ENCODE results near the gene MAP2K3.
"Not testable (repeated sequence)": the region's sequence is repeated elsewhere in the genome, so short reads cannot be mapped to it uniquely, and the experiment has no call there.

GRCh38 chr17:21314261-21314664 is 29.8 kb downstream of the MAP2K3 start:
- not testable (repeated sequence) for TF ChIP-seq CTCF (IDR thresholded peaks at IDR 0.05 in 2 of 3, conservative IDR thresholded peaks at IDR 0.05 in 1 of 3; ENCODE audit: control insufficient read depth in 2 of 3, extremely low read depth in 1 of 3, insufficient read depth in 1 of 3, low read depth in 3 of 3, low read length in 3 of 3); POLR2A (IDR thresholded peaks at IDR 0.05; ENCODE audit: low read depth, low read length); CREB1 (IDR thresholded peaks at IDR 0.05; ENCODE audit: low read depth); NR2C1 (IDR thresholded peaks at IDR 0.05); RBBP5 (conservative IDR thresholded peaks at IDR 0.05); ATF7 (IDR thresholded peaks at IDR 0.05; ENCODE audit: low read depth); TBL1XR1 (IDR thresholded peaks at IDR 0.05; ENCODE audit: low read depth, low read length); BHLHE40 (IDR thresholded peaks at IDR 0.05; ENCODE audit: borderline replicate concordance in 1 of 2, low read depth in 2 of 2, low read length in 1 of 2); SMC3 (IDR thresholded peaks at IDR 0.05; ENCODE audit: borderline replicate concordance, low read length); STAT3 (IDR thresholded peaks at IDR 0.05; ENCODE audit: low read depth, low read length); EZH2 (IDR thresholded peaks at IDR 0.05; ENCODE audit: borderline replicate concordance, control insufficient read depth, low read depth, low read length)
- TF ChIP-seq, protein P1, sequence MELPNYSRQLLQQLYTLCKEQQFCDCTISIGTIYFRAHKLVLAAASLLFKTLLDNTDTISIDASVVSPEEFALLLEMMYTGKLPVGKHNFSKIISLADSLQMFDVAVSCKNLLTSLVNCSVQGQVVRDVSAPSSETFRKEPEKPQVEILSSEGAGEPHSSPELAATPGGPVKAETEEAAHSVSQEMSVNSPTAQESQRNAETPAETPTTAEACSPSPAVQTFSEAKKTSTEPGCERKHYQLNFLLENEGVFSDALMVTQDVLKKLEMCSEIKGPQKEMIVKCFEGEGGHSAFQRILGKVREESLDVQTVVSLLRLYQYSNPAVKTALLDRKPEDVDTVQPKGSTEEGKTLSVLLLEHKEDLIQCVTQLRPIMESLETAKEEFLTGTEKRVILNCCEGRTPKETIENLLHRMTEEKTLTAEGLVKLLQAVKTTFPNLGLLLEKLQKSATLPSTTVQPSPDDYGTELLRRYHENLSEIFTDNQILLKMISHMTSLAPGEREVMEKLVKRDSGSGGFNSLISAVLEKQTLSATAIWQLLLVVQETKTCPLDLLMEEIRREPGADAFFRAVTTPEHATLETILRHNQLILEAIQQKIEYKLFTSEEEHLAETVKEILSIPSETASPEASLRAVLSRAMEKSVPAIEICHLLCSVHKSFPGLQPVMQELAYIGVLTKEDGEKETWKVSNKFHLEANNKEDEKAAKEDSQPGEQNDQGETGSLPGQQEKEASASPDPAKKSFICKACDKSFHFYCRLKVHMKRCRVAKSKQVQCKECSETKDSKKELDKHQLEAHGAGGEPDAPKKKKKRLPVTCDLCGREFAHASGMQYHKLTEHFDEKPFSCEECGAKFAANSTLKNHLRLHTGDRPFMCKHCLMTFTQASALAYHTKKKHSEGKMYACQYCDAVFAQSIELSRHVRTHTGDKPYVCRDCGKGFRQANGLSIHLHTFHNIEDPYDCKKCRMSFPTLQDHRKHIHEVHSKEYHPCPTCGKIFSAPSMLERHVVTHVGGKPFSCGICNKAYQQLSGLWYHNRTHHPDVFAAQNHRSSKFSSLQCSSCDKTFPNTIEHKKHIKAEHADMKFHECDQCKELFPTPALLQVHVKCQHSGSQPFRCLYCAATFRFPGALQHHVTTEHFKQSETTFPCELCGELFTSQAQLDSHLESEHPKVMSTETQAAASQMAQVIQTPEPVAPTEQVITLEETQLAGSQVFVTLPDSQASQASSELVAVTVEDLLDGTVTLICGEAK (IDR thresholded peaks at IDR 0.05; ENCODE audit: borderline replicate concordance) = not testable (repeated sequence)
